Measurements from ENCODE around the gene ERLEC1. TPM values are rescaled to one million over a fixed set of nuclear protein-coding genes. Genes with fewer than 3 reads are reported as not detected.
"Not testable (repeated sequence)": the region's sequence is repeated elsewhere in the genome, so short reads cannot be mapped to it uniquely, and the experiment has no call there.

Gene ERLEC1
- polyA plus RNA-seq, 1 experiment = 26.6 TPM

- ChIA-PET CTCF (no interaction called here), POLR2A (no interaction called here)
- H3K36me3 ChIP-seq (ENCODE audit: control insufficient read depth, insufficient read depth, low read length) = no peaks in the 10 kb centered on the region
- TF ChIP-seq, protein P1, sequence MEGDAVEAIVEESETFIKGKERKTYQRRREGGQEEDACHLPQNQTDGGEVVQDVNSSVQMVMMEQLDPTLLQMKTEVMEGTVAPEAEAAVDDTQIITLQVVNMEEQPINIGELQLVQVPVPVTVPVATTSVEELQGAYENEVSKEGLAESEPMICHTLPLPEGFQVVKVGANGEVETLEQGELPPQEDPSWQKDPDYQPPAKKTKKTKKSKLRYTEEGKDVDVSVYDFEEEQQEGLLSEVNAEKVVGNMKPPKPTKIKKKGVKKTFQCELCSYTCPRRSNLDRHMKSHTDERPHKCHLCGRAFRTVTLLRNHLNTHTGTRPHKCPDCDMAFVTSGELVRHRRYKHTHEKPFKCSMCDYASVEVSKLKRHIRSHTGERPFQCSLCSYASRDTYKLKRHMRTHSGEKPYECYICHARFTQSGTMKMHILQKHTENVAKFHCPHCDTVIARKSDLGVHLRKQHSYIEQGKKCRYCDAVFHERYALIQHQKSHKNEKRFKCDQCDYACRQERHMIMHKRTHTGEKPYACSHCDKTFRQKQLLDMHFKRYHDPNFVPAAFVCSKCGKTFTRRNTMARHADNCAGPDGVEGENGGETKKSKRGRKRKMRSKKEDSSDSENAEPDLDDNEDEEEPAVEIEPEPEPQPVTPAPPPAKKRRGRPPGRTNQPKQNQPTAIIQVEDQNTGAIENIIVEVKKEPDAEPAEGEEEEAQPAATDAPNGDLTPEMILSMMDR (IDR thresholded peaks at IDR 0.05; ENCODE audit: insufficient read depth, low read depth, low read length) = no peak
- no peak overlapping the region for H3K4me3 ChIP-seq (ENCODE audit: low read depth, low read length)
- H3K27me3 ChIP-seq (ENCODE audit: control insufficient read depth, insufficient read depth, low read length) = no peaks in the 10 kb centered on the region
- DNase-seq (ENCODE audit: low read depth) = no peak
Measured at GRCh38 chr2:53842891-53843290, 56.0 kb downstream of the ERLEC1 start.

DNA sequence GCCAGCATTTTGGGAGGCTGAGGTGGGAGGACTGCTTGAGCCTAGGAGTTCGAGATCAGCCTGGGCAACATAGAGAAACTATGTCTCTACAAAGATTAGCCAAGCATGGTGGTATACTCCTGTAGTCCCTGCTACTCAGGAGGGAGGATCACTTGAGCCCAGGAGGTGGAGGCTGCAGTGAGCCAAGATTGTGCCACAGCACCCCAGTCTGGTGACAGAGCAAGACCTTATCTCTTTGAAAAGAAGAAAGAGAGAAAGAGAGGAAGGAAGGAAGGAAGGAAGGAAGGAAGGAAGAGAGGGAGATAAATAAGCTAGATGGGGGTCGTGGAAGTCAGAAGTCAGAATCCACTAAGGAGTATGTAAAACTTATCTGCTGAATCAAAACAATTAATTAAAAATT, 56.8 kb downstream of the ERLEC1 start:
- Histone ChIP-seq H3K27me3 (ENCODE audit: control insufficient read depth, insufficient read depth, low read length) (no peaks in the 10 kb centered on the region), H3K36me3 (ENCODE audit: control insufficient read depth, insufficient read depth, low read length) (no peaks in the 10 kb centered on the region), H3K4me3 (ENCODE audit: low read depth, low read length) (no peak overlapping the region)
- ChIA-PET POLR2A (no interaction called here), CTCF (no interaction called here)
- no peak for DNase-seq (ENCODE audit: low read depth)
- TF ChIP-seq, protein P1 (IDR thresholded peaks at IDR 0.05; ENCODE audit: insufficient read depth, low read depth, low read length) = no peak

DNA sequence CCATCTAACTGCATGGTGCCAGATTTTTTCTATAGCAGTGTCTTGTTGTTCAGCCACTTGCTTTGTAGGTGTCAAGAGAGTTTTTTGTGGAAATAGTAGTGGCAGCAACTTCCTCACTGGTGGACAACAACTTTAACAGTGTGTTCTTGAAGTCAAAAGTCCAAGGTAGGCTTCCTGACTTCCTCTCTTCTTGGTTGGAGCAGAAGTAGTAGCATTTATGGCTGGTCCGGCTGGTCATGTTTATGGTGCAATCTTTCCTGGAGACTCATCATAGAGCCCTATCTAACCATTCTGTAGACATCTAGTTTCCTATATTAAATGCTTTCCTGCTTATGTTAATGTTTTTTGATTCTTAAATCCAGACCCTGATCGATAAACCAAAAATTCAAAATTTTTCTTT, 61.2 kb downstream of the ERLEC1 start:
- H3K36me3 ChIP-seq (ENCODE audit: control insufficient read depth, insufficient read depth, low read length) = no peaks in the 10 kb centered on the region
- TF ChIP-seq, protein P1 (IDR thresholded peaks at IDR 0.05; ENCODE audit: insufficient read depth, low read depth, low read length) = no peak
- no peak for DNase-seq (ENCODE audit: low read depth)
- H3K27me3 ChIP-seq (ENCODE audit: control insufficient read depth, insufficient read depth, low read length) = no peaks in the 10 kb centered on the region
- ChIA-PET CTCF (no interaction called here), POLR2A (no interaction called here)
- H3K4me3 ChIP-seq (ENCODE audit: low read depth, low read length) = no peak overlapping the region

DNA sequence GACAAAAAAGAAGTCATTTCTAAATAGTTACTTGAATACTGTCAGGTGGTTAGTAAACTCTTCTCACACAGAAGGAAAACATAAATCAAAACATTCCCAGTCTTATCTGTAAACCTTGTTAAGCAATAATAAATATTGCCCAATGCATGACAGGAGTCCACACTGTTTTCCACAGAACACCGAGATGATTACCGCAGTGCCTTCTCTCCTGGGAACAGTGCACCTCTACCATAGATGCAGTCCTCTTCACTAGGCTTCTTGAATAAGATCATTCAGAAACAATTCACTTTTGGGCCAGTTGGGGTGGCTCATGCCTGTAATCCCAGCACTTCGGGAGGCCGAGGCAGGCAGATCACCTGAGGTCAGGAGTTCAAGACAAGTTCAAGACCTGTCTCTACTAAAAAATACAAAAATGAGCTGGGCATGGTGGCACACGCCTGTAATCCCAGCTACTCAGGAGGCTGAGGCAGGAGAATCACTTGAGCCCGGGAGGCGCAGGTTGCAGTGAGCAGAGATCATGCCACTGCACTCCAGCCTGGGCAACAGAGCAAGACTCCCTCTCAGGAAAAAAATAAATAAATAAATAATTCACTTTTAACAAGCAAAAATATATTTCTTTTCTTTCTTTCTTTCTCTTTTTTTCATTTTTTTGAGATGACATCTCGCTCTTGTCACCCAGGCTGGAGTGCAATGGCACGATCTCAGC, 64.4 kb downstream of the ERLEC1 start:
- H3K4me3 ChIP-seq (ENCODE audit: low read depth, low read length); H3K27me3 ChIP-seq (ENCODE audit: control insufficient read depth, insufficient read depth, low read length); POLR2A ChIA-PET; H3K36me3 ChIP-seq (ENCODE audit: control insufficient read depth, insufficient read depth, low read length); DNase-seq (ENCODE audit: low read depth): not testable (repeated sequence)
- CTCF ChIA-PET = interaction anchor here (0.6 kb wide), 1 partner anchor 23 kb away, joined by 3 read pairs; no protein-coding TSS in a partner anchor

- H3K36me3 ChIP-seq (ENCODE audit: control insufficient read depth, insufficient read depth, low read length) = peaks cover 8% of the 10 kb centered on the region
- no peak overlapping the region for H3K4me3 ChIP-seq (ENCODE audit: low read depth, low read length)
- ChIA-PET CTCF (no interaction called here), POLR2A (no interaction called here)
- H3K27me3 ChIP-seq (ENCODE audit: control insufficient read depth, insufficient read depth, low read length) = no peaks in the 10 kb centered on the region
- DNase-seq (ENCODE audit: low read depth) = no peak
- TF ChIP-seq, protein P1 (IDR thresholded peaks at IDR 0.05; ENCODE audit: insufficient read depth, low read depth, low read length) = no peak
Measured at GRCh38 chr2:53852532-53852931, 65.7 kb downstream of the ERLEC1 start.

DNA sequence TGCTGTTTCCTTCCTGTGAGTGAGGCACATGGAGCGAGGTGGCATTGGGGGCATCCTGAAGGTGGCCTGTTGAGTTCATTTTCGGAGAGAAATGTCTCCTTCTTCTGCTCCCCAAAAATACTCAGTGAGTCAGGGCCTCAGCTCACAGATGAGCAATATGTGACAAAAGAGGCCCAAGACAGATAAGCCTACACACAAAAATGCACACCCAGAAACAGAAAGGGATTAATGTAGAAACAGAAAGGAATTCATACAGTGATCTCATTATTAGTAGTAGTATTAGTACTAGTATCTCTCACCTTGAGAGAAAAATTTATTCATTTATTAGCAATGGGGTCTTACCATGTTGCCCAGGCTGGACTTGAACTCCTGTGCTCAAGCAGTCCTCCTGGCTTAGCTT, 67.8 kb downstream of the ERLEC1 start:
- ChIA-PET CTCF (no interaction called here), POLR2A (no interaction called here)
- Histone ChIP-seq H3K36me3 (ENCODE audit: control insufficient read depth, insufficient read depth, low read length) (peaks cover 8% of the 10 kb centered on the region), H3K27me3 (ENCODE audit: control insufficient read depth, insufficient read depth, low read length) (no peaks in the 10 kb centered on the region), H3K4me3 (ENCODE audit: low read depth, low read length) (no peak overlapping the region)
- TF ChIP-seq, protein P1 (IDR thresholded peaks at IDR 0.05; ENCODE audit: insufficient read depth, low read depth, low read length) = no peak
- no peak for DNase-seq (ENCODE audit: low read depth)
